ENCODE measurements around the gene NR1D2.

NR1D2 gene

DNA sequence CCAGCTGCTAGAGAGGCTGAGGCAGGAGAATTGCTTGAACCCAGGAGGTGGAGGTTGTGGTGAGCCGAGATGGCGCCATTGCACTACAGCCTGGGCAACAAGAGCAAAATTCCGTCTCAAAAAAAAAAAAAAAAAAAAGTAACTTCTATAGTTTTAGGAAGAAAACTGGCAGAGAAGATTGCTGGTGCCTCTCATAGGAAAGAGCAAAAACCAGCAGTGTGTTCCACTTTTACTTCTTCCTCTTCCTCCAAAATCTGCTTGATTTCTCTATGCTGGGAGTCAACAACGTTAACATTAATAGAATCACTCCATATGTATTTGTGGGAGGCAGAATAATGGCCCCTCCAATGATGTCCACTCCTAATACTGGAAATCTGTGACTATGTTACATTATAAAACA is 12.5 kb upstream of the NR1D2 start:
- DNase-seq, result no peak

DNA sequence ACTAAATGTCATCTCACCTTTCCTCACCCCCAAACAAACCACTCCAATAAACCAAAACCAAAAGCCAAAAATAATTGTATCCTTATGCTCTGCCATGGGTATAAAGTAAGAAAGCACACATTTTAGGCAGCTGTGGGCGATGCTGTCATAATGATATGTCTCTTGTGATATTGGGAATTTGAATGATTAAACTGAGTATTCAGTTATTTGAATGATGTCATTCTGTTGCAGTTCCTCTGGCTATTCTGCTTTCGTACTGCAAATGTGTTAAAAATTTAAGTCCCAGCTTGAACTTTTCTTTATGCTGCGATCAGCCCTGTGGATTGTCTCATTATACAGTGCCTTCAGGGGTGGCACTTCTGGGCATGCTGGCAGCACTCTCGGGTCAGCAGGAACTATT is 10.8 kb upstream of the NR1D2 start:
- DNase-seq, result no peak

DNA sequence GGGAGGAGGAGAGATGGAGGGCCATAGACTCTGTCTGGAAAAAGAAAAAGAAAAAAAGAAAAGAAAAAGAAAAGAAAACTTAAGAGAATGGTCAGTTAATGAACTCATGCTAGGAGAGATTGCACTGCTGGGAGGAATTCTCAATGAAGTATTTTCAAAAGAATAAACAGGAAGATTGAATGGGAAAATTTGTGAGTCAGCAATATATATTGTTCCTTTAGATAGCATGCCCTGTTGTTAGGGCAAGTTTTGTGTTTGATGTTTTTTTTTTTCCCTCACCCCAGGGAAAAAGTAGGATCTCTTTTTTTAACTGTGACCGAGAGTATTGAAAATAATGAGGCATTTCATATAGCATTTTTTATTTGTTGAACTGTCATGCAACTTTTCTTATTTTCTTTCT is 7.8 kb upstream of the NR1D2 start:
- no peak for DNase-seq

DNA sequence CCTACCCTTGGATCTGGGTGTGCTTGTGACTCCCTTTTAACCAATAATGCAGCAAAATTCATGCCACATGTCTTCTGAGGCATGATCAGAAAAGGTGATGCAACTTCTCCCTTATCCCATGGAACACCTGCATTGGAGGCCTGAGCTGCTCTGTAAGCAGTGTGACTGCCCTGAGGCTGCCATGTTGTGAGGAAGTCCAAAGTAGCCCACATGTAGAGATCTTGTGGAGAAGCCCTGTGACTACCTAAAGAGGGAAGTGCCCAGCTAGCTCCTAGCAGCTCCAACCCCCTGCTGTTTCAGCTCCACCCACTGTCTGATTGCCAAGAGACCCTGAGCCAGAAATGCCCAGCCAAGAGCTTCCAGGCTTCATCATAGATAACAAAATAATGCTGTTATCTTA is 6.4 kb upstream of the NR1D2 start:
- no peak for DNase-seq

DNA sequence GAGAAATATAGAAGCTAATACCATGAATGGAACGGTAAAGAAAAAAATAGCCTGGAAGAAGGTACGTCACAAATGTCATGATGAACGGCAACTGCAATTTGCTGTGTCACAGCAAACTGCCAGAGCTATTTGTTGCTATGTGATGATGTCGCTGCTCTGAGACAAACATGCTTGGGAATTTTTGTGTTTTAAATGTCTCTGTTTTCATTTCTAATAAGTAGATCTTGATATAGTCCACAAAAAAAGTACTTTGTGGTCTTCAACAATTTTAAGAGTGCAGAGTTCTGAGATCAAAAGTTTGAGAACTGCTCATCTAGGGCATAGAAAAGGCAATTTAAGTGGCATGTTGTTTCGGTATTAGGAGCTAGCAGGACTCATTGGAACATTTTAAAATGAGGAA is 4.3 kb upstream of the NR1D2 start:
- no peak for DNase-seq

DNA sequence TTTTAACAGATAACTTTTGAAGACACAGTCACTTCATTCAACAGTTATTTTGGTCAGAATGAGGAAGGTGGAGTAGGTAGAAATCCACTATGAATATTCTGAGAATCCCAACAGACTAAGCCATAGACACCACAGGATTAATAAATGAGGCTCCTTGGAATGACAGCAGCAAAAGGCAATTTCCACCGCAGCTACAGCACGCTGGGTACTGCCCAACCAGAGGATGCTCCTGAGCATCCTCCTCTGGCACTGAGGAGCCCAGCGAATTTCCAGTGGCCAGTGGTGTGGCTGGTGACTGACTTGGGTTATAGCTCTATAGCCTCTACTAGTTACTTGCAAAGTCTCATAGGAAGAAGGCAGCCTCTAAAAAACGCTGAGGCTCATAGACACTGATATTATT is 3.6 kb upstream of the NR1D2 start:
- DNase-seq, result no peak

DNA sequence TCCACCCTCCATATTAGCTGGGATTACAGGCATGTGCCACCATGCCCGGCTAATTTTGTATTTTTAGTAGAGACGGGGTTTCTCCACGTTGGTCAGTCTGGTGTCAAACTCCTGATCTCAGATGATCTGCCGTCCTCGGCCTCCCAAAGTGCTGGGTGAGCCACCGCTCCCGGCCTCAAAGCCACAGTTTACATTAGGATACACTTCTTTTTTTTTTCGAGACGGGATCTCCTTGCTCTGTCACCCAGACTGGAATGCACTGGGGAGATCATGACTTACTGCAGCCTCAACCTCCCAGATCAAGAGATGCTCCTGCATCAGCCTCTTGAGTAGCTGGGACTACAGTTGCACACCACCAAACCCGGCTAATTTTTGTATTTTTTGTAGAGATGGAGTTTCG is 2.5 kb upstream of the NR1D2 start:
- DNase-seq, result no peak

DNA sequence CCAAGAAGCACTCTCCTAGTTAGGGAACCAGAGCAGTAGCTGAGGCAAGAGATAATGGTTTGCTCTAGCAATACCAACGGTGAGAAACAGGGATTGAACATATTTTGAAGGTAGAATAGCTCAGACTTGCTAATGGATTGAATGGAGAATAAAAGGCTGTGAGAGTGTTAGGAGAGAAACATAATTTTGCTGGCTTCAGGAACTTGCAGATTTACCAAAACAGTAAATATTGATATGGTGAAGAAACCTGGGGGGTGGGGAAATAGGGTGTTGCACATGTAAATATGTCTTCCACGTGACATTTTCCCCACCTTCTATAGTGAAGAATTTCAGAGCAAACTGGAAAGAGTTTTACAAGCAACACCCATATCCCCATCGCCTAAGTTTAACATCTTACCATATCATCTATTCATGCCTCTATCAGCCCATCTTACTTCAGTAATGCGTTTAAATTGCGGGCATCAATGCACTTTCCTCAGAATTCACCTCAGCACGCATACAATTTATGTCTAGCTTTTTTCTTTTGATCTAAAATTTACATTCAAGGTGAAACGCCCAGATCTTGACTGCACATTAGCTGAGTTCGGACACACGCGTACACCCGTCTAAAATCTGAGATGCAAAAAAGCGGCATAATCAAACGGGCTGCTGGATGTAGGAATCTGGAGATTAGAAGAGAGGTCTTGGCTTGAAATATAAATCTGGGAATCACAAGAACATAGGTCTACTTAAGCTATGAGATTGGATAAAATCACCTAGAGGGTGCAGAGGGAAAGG is 891 bp upstream of the NR1D2 start:
- DNase-seq, result no peak

DNA sequence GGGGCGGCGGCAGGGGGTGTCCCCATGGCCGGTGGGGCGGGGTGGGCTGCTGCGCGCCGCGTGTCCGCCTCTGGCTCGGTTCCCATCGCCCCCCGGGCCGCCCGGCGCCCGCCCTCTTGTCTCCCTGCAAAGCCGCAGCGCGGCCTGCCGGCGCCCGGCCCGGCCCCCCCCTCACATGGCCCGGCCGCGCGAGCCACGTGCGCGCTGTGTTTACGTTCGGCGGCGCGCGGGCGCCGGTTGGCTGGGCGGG is 502 bp downstream of the NR1D2 start:
- DNase-seq, result no peak

DNA sequence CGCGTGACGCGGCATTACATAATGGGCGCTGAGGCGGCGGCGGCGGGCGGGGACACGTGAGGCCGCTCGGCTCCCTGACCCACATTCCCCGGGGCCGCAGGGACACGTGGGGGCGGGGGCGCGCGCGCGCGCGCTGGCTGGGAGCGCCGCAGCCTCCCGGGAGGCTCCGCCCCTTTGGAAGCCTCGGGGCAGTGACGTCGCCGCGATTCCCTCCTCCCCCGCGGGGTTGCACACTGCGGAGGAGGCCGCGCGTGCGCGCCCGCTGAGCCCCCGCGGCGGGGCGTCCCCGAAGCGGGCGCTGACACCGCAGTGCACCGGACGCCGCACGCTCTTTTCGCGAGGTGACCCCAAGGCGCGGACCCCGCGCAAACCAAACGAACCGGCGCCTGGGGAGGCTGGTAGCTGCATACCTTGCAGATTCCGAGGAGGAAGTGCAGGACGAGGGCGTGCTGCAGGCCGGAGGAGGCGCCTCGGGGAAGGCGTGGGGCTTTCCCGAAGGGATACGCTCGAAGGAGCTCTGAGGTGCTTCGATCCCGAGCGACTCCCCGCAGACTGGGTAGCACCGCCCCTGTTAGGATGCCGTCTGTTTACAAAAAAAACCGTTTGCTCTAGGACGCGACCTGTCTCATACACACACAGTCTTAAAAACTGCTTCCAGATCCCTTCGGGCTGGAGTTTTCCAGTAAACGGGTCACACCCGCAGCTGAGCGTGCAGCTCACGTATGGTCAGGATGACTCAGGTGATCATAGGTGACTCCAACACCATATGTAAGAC is 1.0 kb downstream of the NR1D2 start:
- DNase-seq, result peak; percentile 98

DNA sequence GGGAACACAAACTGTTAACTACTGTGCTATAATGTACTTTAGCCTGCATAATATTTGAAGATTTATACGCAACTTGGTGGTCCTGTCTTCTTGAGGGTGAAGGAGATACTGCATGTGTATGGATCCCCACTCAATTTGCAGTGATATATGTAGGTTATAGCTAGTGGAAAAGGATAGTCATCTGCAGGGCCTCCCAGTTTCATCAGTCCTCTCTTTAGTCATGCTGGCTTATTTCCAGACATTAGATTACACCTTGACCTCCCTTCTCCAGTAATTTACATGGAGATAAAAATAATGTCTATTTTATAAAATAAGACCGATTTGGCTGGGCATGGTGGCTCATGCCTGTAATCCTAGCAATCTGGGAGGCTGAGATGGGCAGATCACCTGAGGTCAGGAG is 3.7 kb downstream of the NR1D2 start:
- no peak for DNase-seq

DNA sequence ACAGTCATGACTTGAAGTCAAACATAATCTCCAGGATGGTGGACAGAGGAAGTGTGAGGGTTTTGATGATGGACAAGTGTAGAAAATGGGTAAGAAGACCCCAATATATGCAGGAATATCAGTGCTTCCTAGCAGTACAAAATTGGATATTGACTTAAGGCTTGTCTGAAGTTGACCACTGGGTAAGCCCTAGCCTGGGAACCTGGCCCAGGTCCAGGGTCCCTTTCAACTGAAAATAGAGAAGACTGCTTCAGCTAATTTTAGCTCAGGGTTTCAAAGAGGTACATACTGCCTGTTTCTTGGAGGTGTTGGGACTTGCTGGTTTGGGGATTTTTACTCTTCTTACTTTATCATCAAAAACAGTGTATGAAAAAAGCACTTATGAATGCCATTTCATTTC is 4.7 kb downstream of the NR1D2 start:
- DNase-seq, result no peak

DNA sequence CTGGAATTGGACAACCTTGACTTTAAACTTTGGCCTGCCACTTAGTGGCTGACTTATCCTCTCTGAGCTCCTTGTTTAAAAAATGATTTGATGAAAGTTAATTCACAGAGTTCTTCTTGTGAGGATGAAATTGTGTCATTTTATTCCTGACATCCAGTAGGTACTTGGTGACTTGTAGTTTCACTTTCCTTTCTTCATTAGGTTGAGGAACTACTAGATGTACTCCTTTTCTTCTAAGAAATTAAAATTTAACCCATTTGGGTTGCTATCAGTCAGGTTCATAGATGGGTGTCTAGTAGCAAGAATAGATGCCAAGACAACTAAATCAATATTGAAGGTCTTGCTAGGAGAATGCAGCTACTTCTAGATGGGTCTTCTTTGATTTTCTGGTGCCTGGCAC is 5.2 kb downstream of the NR1D2 start:
- DNase-seq, result no peak

DNA sequence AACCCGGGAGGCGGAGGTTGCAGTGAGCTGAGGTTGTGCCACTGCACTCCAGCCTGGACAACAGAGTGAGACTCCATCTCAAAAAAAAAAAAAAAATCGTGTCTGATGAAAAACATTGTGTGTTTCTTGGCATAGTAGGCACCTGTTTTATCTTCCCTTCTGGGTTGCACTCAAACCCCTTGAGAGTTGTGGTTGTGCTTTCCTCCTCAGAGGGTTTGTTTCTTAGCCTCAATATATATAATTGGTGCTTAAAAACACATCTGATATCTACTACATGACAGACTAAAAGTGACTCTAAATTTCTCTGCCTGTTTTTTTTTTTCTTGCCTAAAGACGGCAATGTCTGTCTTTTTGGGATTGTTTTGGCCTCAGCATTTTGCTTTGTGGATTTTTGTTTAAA is 7.6 kb downstream of the NR1D2 start:
- DNase-seq, result no peak

DNA sequence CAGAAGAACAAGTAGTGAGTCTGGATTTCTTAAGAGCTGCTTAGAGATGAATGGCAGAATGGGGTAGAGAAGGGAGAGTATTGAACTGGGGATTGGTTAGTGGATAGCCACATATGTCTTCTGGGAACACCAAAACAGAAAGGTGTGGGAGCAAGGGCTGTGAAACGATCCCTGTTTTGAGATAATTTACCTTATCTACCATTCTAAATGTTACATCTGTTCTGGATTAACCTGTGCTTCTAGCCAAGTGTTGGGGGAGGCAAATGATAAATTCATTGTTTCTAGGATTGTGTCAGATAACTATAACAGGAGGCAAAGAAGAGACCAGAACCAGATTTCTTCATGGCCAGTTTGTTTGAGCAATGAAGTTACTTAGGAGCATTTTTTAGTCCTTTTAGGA is 8.4 kb downstream of the NR1D2 start:
- no peak for DNase-seq

DNA sequence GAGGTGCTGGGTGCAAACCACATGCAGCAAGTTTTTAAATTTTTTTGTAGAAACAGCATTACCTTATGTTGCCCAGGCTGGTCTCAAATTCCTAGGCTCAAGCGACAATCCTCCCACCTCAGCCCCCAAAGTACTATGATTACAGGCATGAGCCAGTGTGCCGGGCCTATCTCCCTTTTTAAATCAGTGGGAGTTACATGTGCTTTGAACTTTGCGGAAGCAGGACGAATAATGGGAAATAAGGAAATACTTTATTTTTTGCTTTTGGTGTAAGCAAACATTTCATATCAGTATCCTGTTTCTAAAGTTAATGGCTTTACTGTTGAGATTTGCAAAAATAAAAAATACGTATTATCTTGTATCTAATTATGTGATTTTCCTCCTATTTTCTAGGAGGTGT is 9.1 kb downstream of the NR1D2 start:
- no peak for DNase-seq

DNA sequence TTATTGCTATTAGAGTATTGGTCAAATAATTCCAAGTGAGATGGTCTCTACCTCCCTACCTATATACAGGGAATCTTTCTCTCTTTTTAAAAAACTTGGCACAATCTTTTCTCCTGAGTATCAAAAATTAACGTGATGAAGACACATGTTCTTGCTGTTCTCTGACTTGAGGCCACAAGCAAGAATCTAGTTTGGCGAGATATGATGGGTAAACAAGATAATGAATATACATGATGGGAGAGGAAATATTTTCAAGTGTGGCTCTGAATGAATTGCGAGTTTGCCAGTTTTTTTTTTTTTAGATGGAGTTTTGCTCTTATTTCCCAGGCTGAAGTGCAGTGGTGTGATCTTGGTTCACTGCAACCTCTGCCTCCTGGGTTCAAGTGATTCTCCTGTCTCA is 11.6 kb downstream of the NR1D2 start:
- no peak for DNase-seq

DNA sequence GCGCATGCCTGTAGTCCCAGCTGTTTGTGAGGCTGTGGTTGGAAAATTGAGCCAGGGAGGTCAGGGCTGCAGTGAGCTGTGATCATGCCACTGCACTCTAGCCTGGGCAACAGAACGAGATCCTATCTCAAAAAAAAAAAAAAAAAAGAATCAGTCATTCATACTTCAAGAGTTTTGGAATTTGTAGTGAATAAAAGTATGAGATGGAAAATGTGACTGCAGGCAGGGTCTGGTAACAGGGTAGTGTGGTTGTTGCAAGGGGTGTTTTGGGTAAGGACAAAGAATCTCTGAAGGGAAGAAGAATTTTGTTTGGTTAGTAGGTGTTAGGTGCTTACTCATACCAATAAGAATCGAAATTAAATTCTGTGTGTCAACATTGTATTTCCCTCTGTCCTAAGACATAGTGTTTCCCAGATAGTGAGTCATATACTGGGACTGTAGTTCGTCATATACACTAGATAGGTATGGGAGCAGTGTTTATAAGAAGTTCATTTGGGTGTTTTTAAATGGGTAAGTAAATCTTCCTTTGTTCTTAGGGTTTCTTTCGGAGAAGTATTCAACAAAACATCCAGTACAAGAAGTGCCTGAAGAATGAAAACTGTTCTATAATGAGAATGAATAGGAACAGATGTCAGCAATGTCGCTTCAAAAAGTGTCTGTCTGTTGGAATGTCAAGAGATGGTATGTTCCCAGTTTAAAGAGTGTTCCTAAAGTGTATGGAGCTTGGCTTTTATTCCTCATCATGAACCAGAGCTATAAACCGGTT is 14.2 kb downstream of the NR1D2 start:
- DNase-seq, result no peak

DNA sequence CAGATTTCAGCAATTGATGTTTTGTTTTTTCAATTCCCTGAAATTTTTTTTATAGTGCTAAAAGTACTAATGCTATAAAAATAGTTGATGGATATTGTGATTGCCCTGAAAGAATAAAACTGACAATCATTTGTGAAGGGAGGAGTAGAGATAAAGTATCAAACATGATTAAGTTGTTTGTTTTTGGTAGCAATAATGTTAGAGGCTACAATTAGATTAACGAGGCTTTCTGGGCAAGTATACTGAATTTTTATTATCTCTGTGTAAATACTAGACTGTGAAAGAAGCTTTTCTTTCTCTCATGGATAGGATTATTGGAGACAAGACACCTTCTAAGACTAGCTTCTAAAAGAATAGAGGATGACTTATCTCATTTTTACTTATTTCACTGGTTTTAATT is 15.6 kb downstream of the NR1D2 start:
- no peak for DNase-seq

DNA sequence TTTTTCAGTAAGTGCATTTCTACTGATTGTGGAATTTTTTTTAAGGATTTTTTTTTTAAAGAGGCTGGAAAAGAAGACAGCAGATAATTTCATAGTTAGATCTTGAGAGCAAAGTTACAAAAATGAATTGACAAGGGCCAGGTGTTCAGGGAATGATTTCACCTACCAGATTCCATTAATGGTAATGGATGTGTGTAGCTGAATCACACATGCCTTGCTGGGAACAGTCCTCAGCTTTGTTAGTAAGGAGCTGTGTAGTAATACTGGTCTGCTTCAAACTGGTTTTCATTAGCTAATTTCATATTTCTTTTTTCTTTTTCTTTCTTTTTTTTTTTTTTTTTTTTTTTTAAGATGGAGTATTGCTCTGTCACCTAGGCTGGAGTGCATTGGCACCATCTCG is 16.0 kb downstream of the NR1D2 start:
- DNase-seq, result no peak

DNA sequence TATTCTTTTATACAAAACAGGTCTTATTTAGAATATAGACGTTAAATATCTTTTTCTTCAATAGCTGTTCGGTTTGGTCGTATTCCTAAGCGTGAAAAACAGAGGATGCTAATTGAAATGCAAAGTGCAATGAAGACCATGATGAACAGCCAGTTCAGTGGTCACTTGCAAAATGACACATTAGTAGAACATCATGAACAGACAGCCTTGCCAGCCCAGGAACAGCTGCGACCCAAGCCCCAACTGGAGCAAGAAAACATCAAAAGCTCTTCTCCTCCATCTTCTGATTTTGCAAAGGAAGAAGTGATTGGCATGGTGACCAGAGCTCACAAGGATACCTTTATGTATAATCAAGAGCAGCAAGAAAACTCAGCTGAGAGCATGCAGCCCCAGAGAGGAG is 16.8 kb downstream of the NR1D2 start:
- no peak for DNase-seq

DNA sequence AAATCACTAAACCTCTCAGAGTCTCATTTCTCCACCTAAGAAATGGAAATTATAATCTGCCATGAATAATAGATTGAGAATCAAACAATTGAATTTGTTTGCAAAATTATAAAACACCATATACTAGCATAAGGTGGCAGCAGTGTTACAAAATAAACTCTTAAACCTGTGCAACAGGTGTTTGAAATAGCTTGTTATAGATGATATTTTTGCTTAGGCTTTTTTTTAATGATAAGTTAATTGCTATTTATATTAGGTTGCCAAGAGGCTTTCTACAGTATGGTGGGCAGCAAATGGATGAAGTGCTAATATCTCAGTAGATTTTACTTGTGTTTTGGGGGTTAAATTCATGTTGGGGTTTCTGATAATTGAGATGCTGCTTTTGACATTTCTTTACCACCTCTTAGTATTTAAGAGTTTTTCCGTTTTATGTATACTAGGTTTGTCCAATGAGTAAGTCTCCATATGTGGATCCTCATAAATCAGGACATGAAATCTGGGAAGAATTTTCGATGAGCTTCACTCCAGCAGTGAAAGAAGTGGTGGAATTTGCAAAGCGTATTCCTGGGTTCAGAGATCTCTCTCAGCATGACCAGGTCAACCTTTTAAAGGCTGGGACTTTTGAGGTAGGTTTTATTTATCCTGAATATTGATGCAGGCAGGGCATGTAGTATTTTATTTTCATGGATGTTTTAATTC is 19.6 kb downstream of the NR1D2 start:
- no peak for DNase-seq

DNA sequence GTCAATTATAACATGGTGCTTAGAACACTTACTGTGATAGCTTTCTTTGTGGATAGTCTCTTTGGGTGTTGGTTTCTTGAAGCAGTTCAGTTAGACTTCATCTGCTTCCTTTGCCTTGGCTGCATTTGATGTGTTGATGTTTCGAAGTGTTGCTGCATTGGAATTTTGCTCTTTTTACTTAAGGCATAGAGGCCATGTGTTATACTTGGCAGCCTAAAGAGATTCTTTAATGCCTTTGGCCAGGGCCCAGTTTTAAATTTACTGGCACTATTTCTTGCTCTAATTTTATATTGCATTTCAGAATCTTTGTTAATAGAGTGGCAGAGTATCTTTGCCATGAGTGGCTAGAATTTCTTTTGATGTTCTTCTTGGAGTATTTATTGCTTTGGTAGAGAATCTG is 21.2 kb downstream of the NR1D2 start:
- no peak for DNase-seq

All from T-helper 9 cell (primary cell).